Neural progenitor cell (in vitro differentiated cells): ENCODE measurements around the gene LRWD1. TPM values are rescaled to one million over a fixed set of nuclear protein-coding genes. Genes with fewer than 3 reads are reported as not detected.
"Not testable (repeated sequence)": the region's sequence is repeated elsewhere in the genome, so short reads cannot be mapped to it uniquely, and the experiment has no call there.

Experiments
- DNase-seq: peaks from one replicate; pipeline ENCODE4 v3.0.0-alpha.2; 2016; ENCODE audit warnings: low spot score
- H2AFZ ChIP-seq: fragments of 200-600 bp; sonication (generic); replicated peaks from 2 replicates; pipeline ENCODE4 v1.6.1; 2016; ENCODE audit warnings: antibody characterized with exemption
- H3F3A ChIP-seq: fragments of 200-600 bp; sonication (generic); 2 replicates; pipeline ENCODE4 v1.6.1; 2016; ENCODE audit warnings: antibody characterized with exemption, low read depth
- H3K27ac ChIP-seq: fragments of 200-600 bp; sonication (generic); 2 replicates; pipeline ENCODE4 v1.5.1; 2016; ENCODE audit warnings: mild to moderate bottlenecking
- H3K27me3 ChIP-seq: fragments of 200-600 bp; sonication (generic); 2 replicates; pipeline ENCODE4 v1.6.1; 2016; ENCODE audit warnings: mild to moderate bottlenecking, moderate library complexity
- H3K36me3 ChIP-seq: fragments of 200-600 bp; sonication (generic); 2 replicates; pipeline ENCODE4 v1.5.1; 2016
- H3K4me1 ChIP-seq: fragments of 200-600 bp; sonication (generic); 2 replicates; pipeline ENCODE4 v1.6.1; 2016; ENCODE audit warnings: mixed run types
- H3K4me2 ChIP-seq: fragments of 200-600 bp; sonication (generic); 2 replicates; pipeline ENCODE4 v1.6.1; 2016
- H3K4me3 ChIP-seq: fragments of 200-600 bp; sonication (generic); 2 replicates; pipeline ENCODE4 v1.5.1; 2016
- H3K79me2 ChIP-seq: fragments of 200-600 bp; sonication (generic); 2 replicates; pipeline ENCODE4 v1.6.1; 2016; ENCODE audit warnings: low read depth
- H3K9ac ChIP-seq: fragments of 200-600 bp; sonication (generic); 2 replicates; pipeline ENCODE4 v1.6.1; 2016
- H3K9me3 ChIP-seq: fragments of 200-600 bp; sonication (generic); 2 replicates; pipeline ENCODE4 v1.5.1; 2016; ENCODE audit warnings: low read depth
- H4K20me1 ChIP-seq: fragments of 200-600 bp; sonication (generic); 2 replicates; pipeline ENCODE4 v1.6.1; 2016; ENCODE audit warnings: low read depth
- H3K27ac Mint-ChIP-seq: 3 replicates; pipeline ENCODE4 v1.8.0; 2021; ENCODE audit warnings: mixed read lengths
- H3K27me3 Mint-ChIP-seq: 2 replicates; pipeline ENCODE4 v1.8.0; 2022; ENCODE audit warnings: low read depth, mild to moderate bottlenecking, inconsistent platforms, moderate library complexity, mixed read lengths; ENCODE audit not compliant: insufficient read depth
- H3K36me3 Mint-ChIP-seq: 3 replicates; pipeline ENCODE4 v1.8.0; 2021; ENCODE audit warnings: mixed read lengths
- H3K4me1 Mint-ChIP-seq: 3 replicates; pipeline ENCODE4 v1.8.0; 2021; ENCODE audit warnings: mixed read lengths
- H3K4me3 Mint-ChIP-seq: 3 replicates; pipeline ENCODE4 v1.8.0; 2021; ENCODE audit warnings: mild to moderate bottlenecking, moderate library complexity, mixed read lengths
- H3K9me3 Mint-ChIP-seq: 3 replicates; pipeline ENCODE4 v1.8.0; 2020; ENCODE audit warnings: mixed read lengths
- CTCF ChIP-seq: fragments of 200-600 bp; sonication (generic); IDR thresholded peaks from 2 replicates; pipeline ENCODE4 v1.5.1; 2017; ENCODE audit warnings: antibody characterized with exemption, mild to moderate bottlenecking
- EZH2 ChIP-seq: fragments of 200-600 bp; sonication (generic); IDR thresholded peaks from 2 replicates; pipeline ENCODE4 v1.6.1; 2017; ENCODE audit warnings: antibody characterized with exemption, mild to moderate bottlenecking, moderate library complexity
- EZH2phosphoT487 ChIP-seq: fragments of 200-600 bp; sonication (generic); IDR thresholded peaks from 2 replicates; pipeline ENCODE4 v1.6.1; 2017; ENCODE audit warnings: antibody characterized with exemption
- total RNA-seq: library from RNA; depleted of rRNA; stranded (reverse); fragments of >200 nt; gene quantifications from 2 replicates; pipeline ENCODE4 v1.2.3, GENCODE V29; 2015; ENCODE audit warnings: low replicate concordance

The LRWD1 gene
- total RNA-seq, 1 donor from 2014 or later, result 16.9 TPM

DNA sequence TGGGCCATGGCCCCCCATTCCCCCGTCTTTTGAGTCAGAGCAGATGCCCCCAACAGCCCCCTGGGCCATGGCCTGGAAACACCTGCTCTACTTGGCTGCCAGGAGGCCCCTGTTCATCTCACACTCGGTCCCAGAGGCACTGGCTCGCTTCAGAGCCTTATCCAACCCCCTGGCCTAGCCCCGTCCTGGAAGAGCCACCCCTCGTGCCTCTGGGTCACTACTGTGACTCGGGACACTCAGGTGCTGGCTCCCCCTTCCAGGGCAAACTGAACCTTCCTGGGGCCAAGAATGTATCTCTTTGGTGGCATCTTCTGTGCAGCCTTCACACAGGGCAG, 7.0 kb downstream of the LRWD1 start:
- Mint-ChIP-seq H3K4me1 (peaks cover 5% of the 10 kb centered on the region), H3K36me3 (peaks cover 4% of the 10 kb centered on the region), H3K27ac (no peak overlapping the region), H3K4me3 (no peak overlapping the region), H3K9me3 (no peaks in the 10 kb centered on the region), H3K27me3 (no peaks in the 10 kb centered on the region)
- Histone ChIP-seq H3K4me3 (no peak overlapping the region), H3K36me3 (no peaks in the 10 kb centered on the region), H3K27me3 (no peaks in the 10 kb centered on the region), H3K79me2 (no peaks in the 10 kb centered on the region), H4K20me1 (peaks cover 4% of the 10 kb centered on the region), H3K27ac (no peak overlapping the region), H3K9me3 (no peaks in the 10 kb centered on the region), H2AFZ (no peak overlapping the region), H3K4me1 (no peaks in the 10 kb centered on the region), H3F3A (no peaks in the 10 kb centered on the region), H3K4me2 (no peak overlapping the region), H3K9ac (no peak overlapping the region)
- TF ChIP-seq EZH2phosphoT487, result no peak
- TF ChIP-seq CTCF, result no peak
- no peak for TF ChIP-seq EZH2
- no peak for DNase-seq

DNA sequence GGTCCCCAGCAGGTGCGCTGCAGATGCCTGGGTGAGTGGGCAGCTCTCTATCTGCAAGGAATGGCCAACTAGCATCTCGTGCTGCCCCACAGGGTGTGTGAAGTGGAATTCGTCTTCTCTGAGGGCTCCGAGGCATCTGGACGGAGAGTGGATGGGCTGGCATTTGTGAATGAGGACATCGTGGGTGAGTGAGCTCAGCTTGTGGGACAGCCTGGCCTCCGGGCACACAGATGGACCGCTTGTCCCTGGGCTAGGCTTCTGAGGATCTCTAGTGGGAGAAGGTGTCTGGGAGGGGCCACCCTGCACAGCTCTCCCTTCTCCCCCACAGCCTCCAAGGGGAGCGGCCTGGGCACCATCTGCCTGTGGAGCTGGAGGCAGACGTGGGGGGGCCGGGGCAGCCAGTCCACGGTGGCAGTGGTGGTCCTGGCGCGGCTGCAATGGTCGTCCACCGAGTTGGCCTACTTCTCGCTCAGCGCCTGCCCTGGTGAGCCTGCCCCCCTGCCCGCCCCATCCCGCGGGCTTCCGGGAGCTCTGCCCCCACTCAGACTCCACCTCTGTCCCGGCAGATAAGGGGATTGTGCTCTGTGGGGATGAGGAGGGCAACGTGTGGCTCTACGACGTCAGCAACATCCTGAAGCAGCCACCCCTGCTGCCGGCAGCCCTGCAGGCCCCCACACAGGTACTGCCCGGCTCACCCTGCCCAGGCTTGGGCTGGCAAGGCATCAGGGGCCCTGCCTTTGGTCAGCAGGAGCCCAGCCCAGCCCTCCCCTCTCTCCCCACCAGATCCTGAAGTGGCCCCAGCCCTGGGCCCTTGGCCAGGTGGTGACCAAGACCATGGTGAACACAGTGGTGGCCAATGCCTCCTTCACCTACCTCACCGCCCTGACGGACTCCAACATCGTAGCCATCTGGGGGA, 7.6 kb downstream of the LRWD1 start:
- no peak overlapping the region for H3K27ac ChIP-seq
- H4K20me1 ChIP-seq, result peaks cover 4% of the 10 kb centered on the region
- Mint-ChIP-seq H3K27ac (no peak overlapping the region), H3K36me3 (peaks cover 3% of the 10 kb centered on the region), H3K4me1 (peaks cover 3% of the 10 kb centered on the region), H3K9me3 (no peaks in the 10 kb centered on the region), H3K4me3 (no peak overlapping the region), H3K27me3 (no peaks in the 10 kb centered on the region)
- H3K27me3 ChIP-seq, result no peaks in the 10 kb centered on the region
- H3K36me3 ChIP-seq, result no peaks in the 10 kb centered on the region
- H3K9me3 ChIP-seq, result no peaks in the 10 kb centered on the region
- H3K4me3 ChIP-seq, result no peak overlapping the region
- no peak overlapping the region for H3K4me2 ChIP-seq
- TF ChIP-seq CTCF (no peak), EZH2 (no peak), EZH2phosphoT487 (no peak)
- H3K9ac ChIP-seq, result no peak overlapping the region
- no peaks in the 10 kb centered on the region for H3K4me1 ChIP-seq
- no peaks in the 10 kb centered on the region for H3K79me2 ChIP-seq
- DNase-seq, result no peak
- no peaks in the 10 kb centered on the region for H3F3A ChIP-seq
- H2AFZ ChIP-seq, result no peak overlapping the region

DNA sequence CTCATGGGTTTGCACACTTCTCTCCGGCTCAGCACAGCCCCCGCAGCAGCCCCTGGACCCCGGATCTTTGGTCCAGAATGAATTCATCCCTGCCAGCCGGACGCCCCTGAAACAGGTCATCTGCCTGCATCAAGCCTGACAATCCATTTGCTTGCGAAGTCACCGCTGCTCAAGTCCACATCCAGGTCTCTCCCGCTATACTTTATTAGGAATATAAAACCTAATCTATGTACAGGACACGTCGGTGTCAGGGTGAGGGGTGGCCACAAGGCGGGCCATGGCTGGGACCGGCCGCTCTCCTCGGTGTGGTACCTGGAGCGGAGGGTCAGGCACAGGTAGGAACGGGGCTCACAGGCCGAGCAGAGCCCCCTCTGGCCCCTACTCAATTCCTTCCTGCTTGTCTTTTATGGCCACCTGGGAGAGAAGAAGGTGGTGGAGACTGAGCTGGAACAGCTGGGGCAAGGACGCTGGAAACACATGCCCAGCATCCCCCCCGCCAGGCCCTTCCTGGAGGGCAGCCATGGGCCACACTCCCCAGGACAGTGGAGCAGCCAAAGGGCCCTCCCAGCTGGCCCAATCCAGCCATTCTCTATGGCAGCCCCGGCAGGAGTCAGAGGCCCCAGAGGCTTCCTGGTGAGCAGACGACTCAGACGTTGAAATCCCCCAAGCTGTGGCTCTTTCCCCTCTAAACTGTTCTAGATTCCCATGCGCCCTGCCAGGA, 8.6 kb downstream of the LRWD1 start:
- Histone ChIP-seq H3F3A (no peaks in the 10 kb centered on the region), H3K79me2 (no peaks in the 10 kb centered on the region), H3K9me3 (no peaks in the 10 kb centered on the region), H3K27ac (no peak overlapping the region), H3K9ac (no peak overlapping the region), H4K20me1 (peaks cover 4% of the 10 kb centered on the region), H2AFZ (no peak overlapping the region), H3K4me2 (no peak overlapping the region), H3K4me1 (no peaks in the 10 kb centered on the region), H3K27me3 (no peaks in the 10 kb centered on the region), H3K4me3 (no peak overlapping the region), H3K36me3 (no peaks in the 10 kb centered on the region)
- TF ChIP-seq EZH2phosphoT487 (no peak), CTCF (no peak), EZH2 (no peak)
- no peak overlapping the region for H3K27ac Mint-ChIP-seq
- no peaks in the 10 kb centered on the region for H3K9me3 Mint-ChIP-seq
- H3K27me3 Mint-ChIP-seq, result no peaks in the 10 kb centered on the region
- H3K36me3 Mint-ChIP-seq, result peaks cover 3% of the 10 kb centered on the region
- H3K4me3 Mint-ChIP-seq, result no peak overlapping the region
- H3K4me1 Mint-ChIP-seq, result peaks cover 3% of the 10 kb centered on the region
- no peak for DNase-seq

- not testable (repeated sequence) for H3K9me3 Mint-ChIP-seq, H3K9me3 ChIP-seq, H3K79me2 ChIP-seq, H3K4me1 Mint-ChIP-seq, DNase-seq, H3K4me1 ChIP-seq, H3K4me3 Mint-ChIP-seq, H3K27me3 Mint-ChIP-seq, H3K4me2 ChIP-seq, H3K36me3 Mint-ChIP-seq, H3F3A ChIP-seq, H3K36me3 ChIP-seq, H3K9ac ChIP-seq, H4K20me1 ChIP-seq, H3K27me3 ChIP-seq, H3K4me3 ChIP-seq, H3K27ac Mint-ChIP-seq, H2AFZ ChIP-seq, H3K27ac ChIP-seq
These were observed 9.3 kb downstream of the LRWD1 start for GRCh38 chr7:102474116-102474515.

DNA sequence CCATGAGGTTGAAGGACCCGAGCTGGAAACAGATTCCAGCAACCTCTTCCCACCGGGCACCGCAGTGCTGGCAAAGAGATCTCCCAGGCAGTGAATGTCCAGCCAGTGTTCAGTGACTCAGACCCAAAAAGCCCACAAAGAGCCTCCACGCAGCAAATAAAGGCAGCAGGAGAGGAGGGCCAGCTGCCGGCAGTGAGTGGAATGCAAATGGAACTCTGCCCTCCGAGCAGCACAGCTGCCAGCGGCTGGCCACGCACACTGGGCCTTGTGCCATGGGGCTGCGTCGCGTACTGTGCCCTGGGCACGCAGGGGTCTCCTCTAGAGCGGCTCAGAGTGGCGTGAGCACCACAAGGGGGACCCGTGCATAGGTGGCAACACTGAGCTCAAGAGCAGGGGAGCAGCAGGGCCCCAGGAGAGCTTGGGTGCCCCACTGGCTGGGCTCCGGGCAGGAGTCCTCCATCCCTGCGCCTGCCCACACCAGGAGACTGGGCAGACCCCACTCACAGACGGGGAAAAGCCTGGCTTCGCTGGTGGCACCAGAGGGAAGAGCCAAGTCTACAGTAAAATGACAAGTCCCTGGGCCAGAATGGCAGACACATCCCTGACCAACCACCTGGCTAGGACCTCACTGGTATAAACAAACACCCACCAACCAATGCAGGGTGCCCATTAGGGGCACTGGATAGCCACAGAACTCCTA, 10.1 kb downstream of the LRWD1 start:
- DNase-seq, H3K4me3 Mint-ChIP-seq, H3K4me3 ChIP-seq, H3K27me3 ChIP-seq, H3K9ac ChIP-seq, H3K36me3 Mint-ChIP-seq, H3K4me1 ChIP-seq, H3K4me1 Mint-ChIP-seq, H3K9me3 Mint-ChIP-seq, H3K4me2 ChIP-seq, H3K79me2 ChIP-seq, H3K9me3 ChIP-seq, H3K27ac Mint-ChIP-seq, H3K36me3 ChIP-seq, H3F3A ChIP-seq, H2AFZ ChIP-seq, H3K27ac ChIP-seq, H3K27me3 Mint-ChIP-seq, H4K20me1 ChIP-seq: not testable (repeated sequence)
